CD14-positive monocyte (primary cell): ENCODE data around the gene HNRNPAB. TPM values are rescaled to one million over a fixed set of nuclear protein-coding genes. Genes with fewer than 3 reads are reported as not detected.

ENCODE experiments used
- DNase-seq, 3 donors: peaks; one replicate each; pipeline ENCODE4 v3.0.0-alpha.2; 2011 to 2022
- H2AFZ ChIP-seq: 2 replicates; pipeline ENCODE4 v1.6.0; 2012; ENCODE audit warnings: mild to moderate bottlenecking, low read depth, low read length, inconsistent platforms; ENCODE audit not compliant: insufficient read depth, poor library complexity, severe bottlenecking
- H3K27ac ChIP-seq, 2 donors: 1 replicate in 1 of 2; 2 replicates in 1 of 2; pipeline ENCODE4 v1.5.1; 2012 to 2013; ENCODE audit warnings: low read length in 2 of 2, control low read depth in 1 of 2, inconsistent platforms in 1 of 2, low read depth in 1 of 2, mild to moderate bottlenecking in 1 of 2
- H3K27me3 ChIP-seq, 2 donors: one replicate each; pipeline versions ENCODE4 v1.6.0 to v1.6.1; 2011 to 2013; ENCODE audit warnings: low read length in 2 of 2; ENCODE audit not compliant: control insufficient read depth in 2 of 2, insufficient read depth in 2 of 2
- H3K36me3 ChIP-seq, 2 donors: replicated peaks in 1 of 2; 1 replicate in 1 of 2; 2 replicates in 1 of 2; pipeline versions ENCODE4 v1.5.1 to v1.6.1; 2012 to 2013; ENCODE audit warnings: low read length in 2 of 2, control low read depth in 1 of 2, inconsistent platforms in 1 of 2, mild to moderate bottlenecking in 1 of 2; ENCODE audit not compliant: insufficient read depth in 2 of 2, control insufficient read depth in 1 of 2
- H3K4me1 ChIP-seq, 2 donors: 1 replicate in 1 of 2; 2 replicates in 1 of 2; pipeline versions ENCODE4 v1.5.1 to v1.6.1; 2012 to 2013; ENCODE audit warnings: low read length in 2 of 2, control low read depth in 1 of 2, inconsistent platforms in 1 of 2, mild to moderate bottlenecking in 1 of 2, moderate library complexity in 1 of 2; ENCODE audit not compliant: insufficient read depth in 2 of 2, control insufficient read depth in 1 of 2
- H3K4me2 ChIP-seq: replicated peaks from 2 replicates; pipeline ENCODE3; 2012; ENCODE audit warnings: low read length, moderate library complexity, mild to moderate bottlenecking; ENCODE audit not compliant: poor library complexity, severe bottlenecking; ENCODE audit errors: extremely low read depth
- H3K4me3 ChIP-seq, 3 experiments: fragments of 200-600 bp in 1 of 3; sonication (generic) in 1 of 3; replicated peaks in 1 of 3; 1 replicate in 2 of 3; 2 replicates in 1 of 3; pipeline ENCODE4 v1.5.1; 2011 to 2013; ENCODE audit warnings: low read length in 3 of 3, mild to moderate bottlenecking in 3 of 3, control low read depth in 2 of 3, low read depth in 2 of 3, inconsistent platforms in 1 of 3, moderate library complexity in 1 of 3
- H3K79me2 ChIP-seq: 2 replicates; pipeline ENCODE4 v1.6.0; 2012; ENCODE audit warnings: mild to moderate bottlenecking, control low read depth, inconsistent platforms, low read length, moderate library complexity; ENCODE audit not compliant: insufficient read depth
- H3K9ac ChIP-seq: 2 replicates; pipeline ENCODE4 v1.6.0; 2017; ENCODE audit warnings: low read length, mild to moderate bottlenecking; ENCODE audit not compliant: insufficient read depth, poor library complexity, severe bottlenecking
- H3K9me3 ChIP-seq, 2 donors: replicated peaks in 1 of 2; 1 replicate in 1 of 2; 2 replicates in 1 of 2; pipeline versions ENCODE4 v1.5.1 to v1.6.1; 2012 to 2013; ENCODE audit warnings: low read length in 2 of 2, control low read depth in 1 of 2; ENCODE audit not compliant: control insufficient read depth in 1 of 2, insufficient read depth in 1 of 2
- H4K20me1 ChIP-seq: 2 replicates; pipeline ENCODE4 v1.6.0; 2012; ENCODE audit warnings: mild to moderate bottlenecking, low read length, control low read depth, moderate library complexity; ENCODE audit not compliant: insufficient read depth
- H3K27ac Mint-ChIP-seq, 7 donors: one replicate each; pipeline ENCODE4 v1.8.0; 2020; ENCODE audit warnings: mild to moderate bottlenecking in 7 of 7, mixed read lengths in 7 of 7, moderate library complexity in 6 of 7, inconsistent platforms in 2 of 7
- H3K27me3 Mint-ChIP-seq, 3 donors: one replicate each; pipeline ENCODE4 v1.8.0; 2021 to 2022; ENCODE audit warnings: low read depth in 3 of 3, mild to moderate bottlenecking in 3 of 3, mixed read lengths in 3 of 3, moderate library complexity in 3 of 3, inconsistent platforms in 1 of 3
- H3K36me3 Mint-ChIP-seq, 2 donors: one replicate each; pipeline ENCODE4 v1.8.0; 2020; ENCODE audit warnings: mixed read lengths in 2 of 2, inconsistent platforms in 1 of 2, mild to moderate bottlenecking in 1 of 2
- H3K4me1 Mint-ChIP-seq: one replicate; pipeline ENCODE4 v1.8.0; 2020; ENCODE audit warnings: mild to moderate bottlenecking, mixed read lengths
- H3K4me3 Mint-ChIP-seq, 2 donors: one replicate each; pipeline ENCODE4 v1.8.0; 2020; ENCODE audit warnings: mild to moderate bottlenecking in 2 of 2, mixed read lengths in 2 of 2, moderate library complexity in 1 of 2
- H3K9me3 Mint-ChIP-seq, 7 donors: one replicate each; pipeline ENCODE4 v1.8.0; 2020 to 2022; ENCODE audit warnings: mixed read lengths in 7 of 7, mild to moderate bottlenecking in 6 of 7, moderate library complexity in 6 of 7, inconsistent platforms in 2 of 7
- CTCF ChIP-seq: fragments of 200-600 bp; IDR thresholded peaks from one replicate; pipeline ENCODE4 v1.8.0; 2022; ENCODE audit warnings: antibody characterized with exemption, mild to moderate bottlenecking
- WGBS: methylation state at CpG from one replicate; pipeline ENCODE4 v1.1.5; 2013; ENCODE audit warnings: missing lambda C conversion rate; ENCODE audit not compliant: insufficient coverage; 5-methylcytosine and 5-hydroxymethylcytosine counted together
- intact Hi-C, 2 donors: fragments of 100-400 bp; cut with micrococcal nuclease; formaldehyde crosslinking; loops; one replicate each; pipeline versions ENCODE4 v1.15.0 to v1.15.1; 2023
- polyA plus RNA-seq, 3 donors: library from polyadenylated mRNA; depleted of rRNA in 1 of 3; unstranded in 2 of 3; stranded (reverse) in 1 of 3; fragments of 300-500 nt in 2 of 3; fragments of >200 nt in 1 of 3; fragmentation: Illumina TruSeq in 2 of 3; gene quantifications; 1 replicate in 2 of 3; 2 replicates in 1 of 3; pipeline ENCODE4 v1.2.3, GENCODE V29; 2012 to 2021

Gene HNRNPAB
- polyA plus RNA-seq, 3 donors = 44.8 to 59.4 (median 54.2) TPM

GRCh38 chr5:178240341-178240741 lies 36.0 kb downstream of the HNRNPAB start:
- peak overlapping the region; percentile 47 for H3K9ac ChIP-seq
- 38% methylated on average over 18 of the region's 19 CpGs for WGBS
- H4K20me1 ChIP-seq = no peaks in the 10 kb centered on the region
- peaks cover 76 to 86% of the 10 kb centered on the region in 2 donors for H3K4me1 ChIP-seq
- H3K4me1 Mint-ChIP-seq = peaks cover 68% of the 10 kb centered on the region
- peaks cover 0 to 4% (median 0%) of the 10 kb centered on the region in 7 donors for H3K9me3 Mint-ChIP-seq
- no peaks in the 10 kb centered on the region for H3K79me2 ChIP-seq
- peak overlapping the region; percentile 79 for H2AFZ ChIP-seq
- H3K27me3 ChIP-seq = no peaks in the 10 kb centered on the region
- H3K27ac Mint-ChIP-seq = peak overlapping the region; percentile 75 to 93 (median 90)
- H3K9me3 ChIP-seq = no peaks in the 10 kb centered on the region
- DNase-seq = no peak
- intact Hi-C loops = no loop called here
- H3K27ac ChIP-seq = peak overlapping the region; percentile 62 to 83
- peaks cover 0 to 2% (median 2%) of the 10 kb centered on the region in 3 donors for H3K27me3 Mint-ChIP-seq
- peak overlapping the region in 1 of 3 experiments; percentile 45 for H3K4me3 ChIP-seq
- peak overlapping the region; percentile 59 for H3K4me2 ChIP-seq
- H3K4me3 Mint-ChIP-seq = peak overlapping the region; percentile 59 to 69
- no peak for TF ChIP-seq CTCF
- H3K36me3 Mint-ChIP-seq = no peaks in the 10 kb centered on the region
- no peaks in the 10 kb centered on the region for H3K36me3 ChIP-seq

- TF ChIP-seq CTCF = no peak
- H3K9me3 ChIP-seq = no peaks in the 10 kb centered on the region
- peak overlapping the region; percentile 47 for H3K9ac ChIP-seq
- Mint-ChIP-seq H3K27ac (peak overlapping the region; percentile 71 to 93 (median 84)), H3K4me3 (peak overlapping the region; percentile 58 to 77), H3K36me3 (no peaks in the 10 kb centered on the region), H3K9me3 (peaks cover 0 to 4% (median 0%) of the 10 kb centered on the region in 7 donors), H3K4me1 (peaks cover 64% of the 10 kb centered on the region), H3K27me3 (peaks cover 0 to 2% (median 2%) of the 10 kb centered on the region in 3 donors)
- no peaks in the 10 kb centered on the region for H4K20me1 ChIP-seq
- H3K4me2 ChIP-seq = peak overlapping the region; percentile 59
- intact Hi-C loops = no loop called here
- no peaks in the 10 kb centered on the region for H3K27me3 ChIP-seq
- 0% methylated on average over 6 of the region's 9 CpGs for WGBS
- peaks cover 74 to 81% of the 10 kb centered on the region in 2 donors for H3K4me1 ChIP-seq
- H3K4me3 ChIP-seq = peak overlapping the region in 1 of 3 experiments; percentile 45
- peak in 1 of 3 donors; percentile 19 for DNase-seq
- no peaks in the 10 kb centered on the region for H3K36me3 ChIP-seq
- H3K27ac ChIP-seq = peak overlapping the region; percentile 62 to 83
- H2AFZ ChIP-seq = peak overlapping the region; percentile 79
- no peaks in the 10 kb centered on the region for H3K79me2 ChIP-seq
These were observed 36.4 kb downstream of the HNRNPAB start for GRCh38 chr5:178240766-178241165.
